ENCODE measurements around the gene COLEC12.

The COLEC12 gene

DNA sequence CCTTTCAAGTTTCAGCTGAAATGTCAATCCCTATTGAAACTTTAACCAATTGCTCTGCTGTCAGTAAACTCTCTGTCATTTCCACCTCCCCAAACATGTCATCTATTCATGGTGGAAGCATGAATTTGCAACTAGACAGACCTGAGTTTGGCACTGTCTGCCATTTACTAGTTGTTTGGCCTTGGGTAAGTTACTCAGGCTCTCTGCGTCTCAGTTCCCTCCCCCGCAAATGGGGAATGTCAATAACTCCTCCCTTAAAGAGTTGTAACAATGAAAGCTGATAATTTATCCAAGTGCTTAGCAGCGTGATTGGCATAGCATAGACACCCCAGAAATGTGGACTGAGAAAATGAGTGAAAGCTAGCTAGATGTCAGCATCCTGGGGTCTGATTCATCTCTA, 159.4 kb downstream of the COLEC12 start:
- ChIA-PET CTCF (no interaction called here), POLR2A (no interaction called here)
- DNase-seq (ENCODE audit: extremely low spot score), result no peak
- TF ChIP-seq, protein P1, sequence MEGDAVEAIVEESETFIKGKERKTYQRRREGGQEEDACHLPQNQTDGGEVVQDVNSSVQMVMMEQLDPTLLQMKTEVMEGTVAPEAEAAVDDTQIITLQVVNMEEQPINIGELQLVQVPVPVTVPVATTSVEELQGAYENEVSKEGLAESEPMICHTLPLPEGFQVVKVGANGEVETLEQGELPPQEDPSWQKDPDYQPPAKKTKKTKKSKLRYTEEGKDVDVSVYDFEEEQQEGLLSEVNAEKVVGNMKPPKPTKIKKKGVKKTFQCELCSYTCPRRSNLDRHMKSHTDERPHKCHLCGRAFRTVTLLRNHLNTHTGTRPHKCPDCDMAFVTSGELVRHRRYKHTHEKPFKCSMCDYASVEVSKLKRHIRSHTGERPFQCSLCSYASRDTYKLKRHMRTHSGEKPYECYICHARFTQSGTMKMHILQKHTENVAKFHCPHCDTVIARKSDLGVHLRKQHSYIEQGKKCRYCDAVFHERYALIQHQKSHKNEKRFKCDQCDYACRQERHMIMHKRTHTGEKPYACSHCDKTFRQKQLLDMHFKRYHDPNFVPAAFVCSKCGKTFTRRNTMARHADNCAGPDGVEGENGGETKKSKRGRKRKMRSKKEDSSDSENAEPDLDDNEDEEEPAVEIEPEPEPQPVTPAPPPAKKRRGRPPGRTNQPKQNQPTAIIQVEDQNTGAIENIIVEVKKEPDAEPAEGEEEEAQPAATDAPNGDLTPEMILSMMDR (IDR thresholded peaks at IDR 0.05; ENCODE audit: control extremely low read depth, extremely low read depth, low read depth, missing control alignments), result no peak

DNA sequence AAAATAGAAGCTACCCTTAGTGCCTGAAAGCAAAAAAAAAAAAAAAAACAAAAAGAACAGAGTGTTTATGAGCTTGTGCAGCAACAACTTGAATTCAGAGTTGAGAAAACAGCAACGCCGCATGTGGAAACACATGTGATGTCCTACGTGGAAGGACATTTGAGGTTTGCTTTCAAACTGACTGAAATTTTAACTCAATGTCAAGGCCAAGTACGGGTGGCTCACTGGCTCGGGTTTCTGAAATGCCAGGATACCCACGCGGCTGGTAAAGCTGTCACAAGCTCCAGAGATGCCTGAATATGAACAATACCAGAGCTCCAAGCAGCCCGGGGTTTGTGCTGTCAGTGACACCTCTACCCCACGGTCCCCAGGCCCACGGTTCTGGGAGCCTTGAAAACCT, 160.5 kb downstream of the COLEC12 start:
- TF ChIP-seq, protein P1 (IDR thresholded peaks at IDR 0.05; ENCODE audit: control extremely low read depth, extremely low read depth, low read depth, missing control alignments), result no peak
- POLR2A ChIA-PET, result interaction anchor here (0.7 kb wide), 1 partner anchor 26 kb away, joined by 5 read pairs; no protein-coding TSS in a partner anchor
- DNase-seq (ENCODE audit: extremely low spot score), result no peak
- CTCF ChIA-PET, result interaction anchor here (1.0 kb wide), 1 partner anchor 10 kb away, joined by 6 read pairs; no protein-coding TSS in a partner anchor

DNA sequence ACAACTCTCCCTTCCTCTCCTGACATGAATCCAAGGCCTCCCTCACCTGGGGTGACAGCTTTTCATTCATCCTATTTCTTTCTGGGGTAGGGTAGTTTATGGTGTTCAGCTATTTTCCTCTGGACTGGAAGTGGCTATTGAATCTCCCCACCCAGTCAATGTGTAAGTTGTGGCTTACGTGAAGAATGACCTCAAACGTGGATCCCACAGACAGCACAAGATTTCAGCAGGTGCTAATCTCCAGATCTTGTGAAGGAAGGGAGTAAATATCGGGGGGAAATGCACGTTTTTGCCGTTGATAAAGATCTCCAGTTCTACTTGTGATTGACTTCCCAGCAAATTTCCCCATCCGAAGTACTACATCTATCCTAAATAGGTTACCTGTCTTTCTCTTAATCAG, 161.3 kb downstream of the COLEC12 start:
- CTCF ChIA-PET, result no interaction called here
- TF ChIP-seq, protein P1 (IDR thresholded peaks at IDR 0.05; ENCODE audit: control extremely low read depth, extremely low read depth, low read depth, missing control alignments), result no peak
- POLR2A ChIA-PET, result no interaction called here
- DNase-seq (ENCODE audit: extremely low spot score), result no peak

DNA sequence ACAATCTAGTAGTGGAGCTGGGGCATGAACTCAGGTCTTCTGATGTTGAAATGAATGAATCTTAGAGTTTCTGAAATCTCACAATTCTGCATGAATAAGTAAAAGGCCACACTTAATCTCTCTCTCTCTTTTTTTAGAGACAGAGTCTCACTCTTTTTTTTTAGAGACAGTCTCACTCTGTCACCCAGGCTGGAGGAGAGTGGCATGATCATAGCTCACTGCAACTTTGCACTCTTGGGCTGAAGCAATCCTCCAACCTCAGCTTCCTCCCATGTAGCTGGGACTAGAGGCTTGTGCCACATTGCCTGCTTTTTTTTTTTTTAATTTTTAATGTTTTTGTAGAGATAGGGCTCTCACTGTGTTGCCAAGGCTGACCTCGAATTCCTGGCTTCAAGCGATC, 163.8 kb downstream of the COLEC12 start:
- DNase-seq (ENCODE audit: extremely low spot score), result no peak
- TF ChIP-seq, protein P1 (IDR thresholded peaks at IDR 0.05; ENCODE audit: control extremely low read depth, extremely low read depth, low read depth, missing control alignments), result no peak
- POLR2A ChIA-PET, result no interaction called here
- CTCF ChIA-PET, result interaction anchor here (0.6 to 1.1 kb wide), 2 partner anchors 9 to 24 kb away, joined by 3 to 4 read pairs; no protein-coding TSS in a partner anchor

DNA sequence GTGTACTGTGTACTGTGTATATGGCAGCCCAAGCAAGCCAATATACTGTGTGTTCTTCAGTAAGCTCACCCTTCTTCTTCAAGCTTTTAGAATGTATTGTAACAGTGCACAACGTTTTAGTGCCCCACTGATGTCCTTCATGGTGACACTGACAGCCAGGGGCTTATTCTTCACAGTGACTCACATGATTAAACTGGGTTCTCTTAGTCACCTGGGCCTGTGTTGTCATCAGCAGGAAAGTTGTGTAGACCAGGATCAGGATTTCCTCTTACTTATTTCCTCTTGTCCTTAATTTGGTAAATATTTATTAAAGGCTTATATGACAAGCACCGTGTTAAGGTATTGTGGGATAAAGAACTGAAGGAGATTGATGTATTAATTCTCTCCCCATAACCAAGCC, 164.8 kb downstream of the COLEC12 start:
- TF ChIP-seq, protein P1 (IDR thresholded peaks at IDR 0.05; ENCODE audit: control extremely low read depth, extremely low read depth, low read depth, missing control alignments), result no peak
- ChIA-PET CTCF (interaction anchor here (1.1 kb wide), 1 partner anchor 10 kb away, joined by 4 read pairs; no protein-coding TSS in a partner anchor), POLR2A (no interaction called here)
- no peak for DNase-seq (ENCODE audit: extremely low spot score)

DNA sequence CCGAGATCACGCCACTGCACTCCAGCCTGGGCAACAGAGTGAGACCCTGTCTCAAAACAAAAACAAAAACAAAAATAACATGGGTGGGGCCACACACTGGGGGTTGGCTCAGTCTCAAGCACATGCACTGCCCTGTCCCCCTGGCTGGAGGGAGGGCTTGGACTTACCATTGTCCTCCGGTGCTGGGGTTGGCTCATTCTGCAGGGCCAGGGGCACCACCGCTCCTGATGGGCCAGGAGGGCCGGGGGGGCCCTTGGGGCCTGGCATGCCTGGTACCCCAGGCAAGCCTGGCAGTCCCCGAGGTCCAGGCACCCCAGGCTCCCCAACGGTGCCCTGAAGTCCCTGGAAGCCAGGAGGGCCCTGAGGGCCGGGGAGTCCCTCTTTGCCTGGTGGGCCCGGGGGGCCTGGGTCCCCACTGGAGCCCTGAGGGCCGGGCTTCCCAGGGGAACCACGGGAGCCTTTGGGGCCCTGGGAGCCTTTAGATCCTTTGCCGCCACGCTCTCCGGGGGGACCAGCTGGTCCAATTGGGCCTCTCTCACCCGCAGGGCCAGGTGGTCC, 165.8 kb downstream of the COLEC12 start:
- ChIA-PET CTCF (no interaction called here), POLR2A (no interaction called here)
- TF ChIP-seq, protein P1 (IDR thresholded peaks at IDR 0.05; ENCODE audit: control extremely low read depth, extremely low read depth, low read depth, missing control alignments), result no peak
- no peak for DNase-seq (ENCODE audit: extremely low spot score)

All from GM10248 (cell line).